Inflammatory macrophage (primary cell): ENCODE data around the gene PAQR9.

Experiments
- DNase-seq, 2 donors: peaks; one replicate each; pipeline ENCODE4 v3.0.0-alpha.2; 2020 to 2022

Gene PAQR9

GRCh38 chr3:142982038-142982773 is 18.7 kb upstream of the PAQR9 start:
- no peak for DNase-seq

- DNase-seq = peak; percentile 51 to 68
These were observed 17.6 kb upstream of the PAQR9 start for GRCh38 chr3:142981108-142981507.

DNA sequence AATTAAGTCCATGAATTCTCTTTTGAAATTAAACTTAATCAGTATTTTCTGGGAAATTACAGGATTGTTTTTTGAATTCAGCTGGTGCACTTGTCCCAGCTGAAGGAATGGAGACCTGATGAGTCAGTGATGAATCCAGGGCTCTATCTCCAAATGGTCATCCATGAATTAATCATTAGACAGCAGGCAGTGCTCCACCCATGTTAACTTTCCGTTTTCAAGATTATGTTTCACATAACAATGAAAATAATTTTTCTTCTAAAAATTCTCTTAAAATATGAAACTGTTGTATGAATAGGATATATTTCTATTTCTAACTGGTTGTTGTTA is 13.9 kb upstream of the PAQR9 start:
- no peak for DNase-seq

DNA sequence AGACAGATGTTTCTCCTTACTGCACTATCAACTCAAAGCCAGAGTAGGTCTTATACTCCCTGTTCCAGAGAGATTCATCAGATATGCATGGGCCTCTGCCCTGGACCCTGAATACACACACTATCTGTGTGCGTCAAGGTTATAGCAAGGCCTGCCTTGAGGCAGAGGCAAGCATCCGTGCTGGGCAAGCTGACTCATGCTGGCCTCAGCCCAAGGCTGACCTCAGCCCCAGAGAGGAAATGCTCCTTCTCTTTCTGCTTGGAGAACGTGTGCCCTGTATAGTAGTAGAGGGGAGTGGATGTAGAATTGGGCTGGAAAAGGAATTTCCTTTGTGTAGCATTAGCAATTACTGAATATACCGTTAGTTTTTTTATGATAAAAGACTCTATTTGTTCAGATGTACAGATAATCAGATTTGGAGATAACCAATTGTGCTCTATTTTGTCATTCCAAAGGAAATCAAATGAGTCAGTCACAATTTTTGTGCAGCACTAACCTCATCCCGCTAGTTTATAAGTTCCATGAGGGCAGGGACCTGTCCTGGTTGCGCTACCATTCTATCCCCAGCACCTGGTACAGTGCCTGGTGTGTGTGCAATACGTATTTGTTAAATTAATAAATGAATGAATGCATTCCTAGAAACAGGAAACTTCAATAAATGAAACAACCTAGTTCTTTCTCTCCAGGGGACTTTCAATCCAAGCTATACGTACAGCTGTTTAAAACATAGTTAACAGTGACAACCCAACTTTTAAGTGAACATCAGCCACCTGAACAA is 13.3 kb upstream of the PAQR9 start:
- DNase-seq = peak; percentile 73 to 87

DNA sequence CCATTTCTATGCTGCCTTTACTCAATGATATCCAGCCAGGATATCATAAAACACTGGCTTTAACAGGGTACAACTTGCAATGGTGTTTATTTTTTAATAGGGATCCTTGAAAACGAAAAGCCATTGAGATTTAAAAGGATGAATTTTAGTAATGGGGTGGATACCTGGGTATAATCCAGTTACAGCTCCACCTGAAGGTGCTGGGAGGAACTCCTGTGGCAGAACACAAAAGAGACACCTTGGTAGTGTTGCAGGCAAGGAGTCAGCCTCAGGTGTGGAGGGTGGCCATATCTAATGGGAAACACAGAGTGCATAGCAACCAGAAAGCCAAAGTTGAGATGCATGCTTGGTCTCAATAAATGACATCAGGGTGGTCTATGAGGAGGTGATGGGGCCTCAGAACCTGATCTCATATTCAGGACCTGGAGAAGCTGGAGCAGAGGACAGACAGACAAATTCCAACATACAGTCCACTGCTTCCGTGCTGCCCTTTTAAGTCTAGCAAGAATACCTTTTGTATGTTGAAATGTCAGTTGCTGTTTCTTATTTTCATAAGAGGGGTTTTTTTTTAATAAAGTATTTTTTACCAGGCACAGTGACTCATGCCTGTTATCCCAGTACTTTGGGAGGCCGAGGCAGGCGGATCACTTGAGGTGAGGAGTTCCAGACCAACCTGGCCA is 12.0 kb upstream of the PAQR9 start:
- no peak for DNase-seq

- DNase-seq = no peak
These were observed 9.9 kb upstream of the PAQR9 start for GRCh38 chr3:142973217-142974009.

DNA sequence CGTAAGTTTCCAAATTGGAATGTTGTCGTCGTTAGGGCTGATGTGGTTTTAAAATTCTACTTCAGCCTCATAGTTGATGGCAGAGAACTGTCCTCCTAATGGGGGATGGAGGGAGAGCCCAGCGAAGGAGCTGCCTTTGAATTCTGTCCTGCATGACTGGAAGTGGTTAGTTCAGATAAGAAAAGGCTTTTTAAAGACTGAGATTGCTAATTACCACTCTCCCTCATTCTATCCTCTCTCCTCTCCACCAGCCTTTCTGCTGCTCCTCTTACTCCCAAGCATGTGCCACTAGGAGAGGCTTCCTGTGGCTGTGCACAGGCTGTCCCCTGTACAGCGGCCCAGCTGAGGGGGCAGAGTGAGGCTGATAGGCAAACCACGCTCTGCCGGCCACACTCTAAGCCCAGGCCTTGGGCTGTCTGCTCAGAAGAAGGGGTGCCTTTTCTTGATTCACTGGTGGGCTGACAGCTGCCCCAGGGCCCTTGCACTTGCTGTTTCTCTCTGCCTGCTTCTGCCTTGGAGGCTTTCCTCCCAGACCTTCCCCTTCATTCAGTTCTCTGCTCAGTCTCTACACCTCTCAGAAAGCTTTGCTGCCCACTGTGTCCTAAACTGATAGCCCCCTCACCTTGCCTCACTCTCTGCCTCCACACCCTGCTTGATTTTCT is 8.7 kb upstream of the PAQR9 start:
- DNase-seq = no peak

DNA sequence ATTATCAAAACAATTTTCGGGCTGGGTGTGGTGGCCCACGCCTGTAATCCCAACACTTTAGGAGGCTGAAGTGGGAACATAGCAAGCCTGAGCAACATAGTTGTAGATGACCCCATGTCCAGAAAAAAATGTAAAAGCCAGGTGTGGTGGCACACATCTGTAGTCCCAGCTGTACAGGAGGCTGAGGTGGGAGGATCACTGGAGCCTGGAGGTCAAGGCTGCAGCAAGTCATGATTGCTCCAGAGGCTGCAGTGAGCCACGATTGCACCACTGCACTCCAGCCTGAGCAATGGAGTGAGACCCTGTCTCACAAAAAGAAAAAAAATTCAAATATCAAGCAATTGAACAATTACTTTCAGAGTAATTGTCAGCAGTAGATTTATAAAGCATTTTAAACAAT is 8.0 kb upstream of the PAQR9 start:
- no peak for DNase-seq

DNA sequence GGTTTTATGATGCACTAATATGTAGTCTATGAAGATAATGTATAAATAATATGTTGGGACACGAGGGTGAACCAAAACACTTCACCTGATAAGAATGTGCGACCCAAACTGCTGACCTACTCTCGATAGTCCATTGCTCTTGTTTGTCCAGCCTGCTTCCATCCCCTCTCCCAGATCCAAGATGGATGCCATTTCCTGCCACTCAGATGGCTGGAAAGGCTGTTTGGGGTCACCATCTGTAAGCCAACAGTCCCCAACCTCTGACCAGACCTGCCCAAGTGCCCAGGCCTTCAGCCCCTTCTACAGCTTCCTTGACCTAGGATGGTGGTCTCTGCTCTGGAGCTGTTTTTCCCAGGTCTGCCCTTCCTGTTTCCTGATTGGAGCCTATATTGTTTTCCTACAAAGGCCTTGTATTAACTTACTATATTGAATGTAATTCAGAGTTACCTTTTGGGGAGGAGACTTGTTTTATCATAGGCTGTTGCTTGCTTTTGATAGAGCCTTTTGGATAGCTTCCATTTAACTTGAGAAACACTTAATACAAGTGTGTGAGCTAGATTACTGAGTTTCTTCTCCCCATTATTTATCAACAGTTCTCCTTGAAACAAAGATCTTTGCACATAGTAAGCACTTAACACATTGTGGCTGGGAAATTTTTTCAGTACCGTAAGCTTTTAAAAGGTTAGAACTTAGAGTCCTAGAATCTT is 5.0 kb upstream of the PAQR9 start:
- DNase-seq = no peak

- DNase-seq = no peak
These were observed 3.3 kb upstream of the PAQR9 start for GRCh38 chr3:142966808-142967207.

- peak in 1 of 2 donors; percentile 57 for DNase-seq
These were observed 2.1 kb upstream of the PAQR9 start for GRCh38 chr3:142965581-142965980.

GRCh38 chr3:142963234-142963515 is 299 bp downstream of the PAQR9 start:
- no peak for DNase-seq

DNA sequence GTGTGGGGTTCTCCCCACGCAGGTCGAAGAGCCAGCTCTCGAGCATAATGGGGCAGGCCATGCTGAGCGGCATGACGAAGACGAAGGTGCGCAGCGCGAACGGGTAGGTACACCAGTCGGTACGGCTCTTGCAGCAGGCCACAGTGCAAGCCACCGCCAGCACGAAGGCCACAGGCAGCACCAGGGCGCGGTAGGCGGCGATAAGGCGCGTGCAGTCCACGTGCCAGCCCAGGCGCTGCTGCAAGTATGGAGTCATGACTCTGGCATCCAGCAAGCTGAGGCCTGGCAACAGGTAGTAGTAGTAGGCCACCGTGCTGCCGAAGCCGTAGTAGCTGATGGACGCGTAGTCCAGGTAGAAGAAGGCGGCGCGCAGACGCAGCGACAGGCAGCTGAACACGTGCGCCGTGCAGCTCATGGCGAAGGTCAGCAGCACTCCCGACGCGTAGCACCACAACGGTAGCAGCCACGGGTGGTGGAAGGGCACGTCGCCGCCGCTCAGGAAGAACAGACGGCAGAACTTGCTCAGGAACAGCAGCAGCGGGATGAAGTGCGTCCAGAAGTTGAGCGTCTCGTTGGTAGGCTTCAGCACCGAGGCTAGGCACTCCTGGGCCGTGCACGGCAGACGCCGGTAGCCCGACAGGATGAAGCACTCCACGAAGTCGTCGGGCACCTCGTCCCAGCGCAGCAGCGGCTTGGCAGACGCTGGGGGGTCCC is 797 bp downstream of the PAQR9 start:
- no peak for DNase-seq

GRCh38 chr3:142962175-142962519 is 1.3 kb downstream of the PAQR9 start:
- DNase-seq = no peak

DNA sequence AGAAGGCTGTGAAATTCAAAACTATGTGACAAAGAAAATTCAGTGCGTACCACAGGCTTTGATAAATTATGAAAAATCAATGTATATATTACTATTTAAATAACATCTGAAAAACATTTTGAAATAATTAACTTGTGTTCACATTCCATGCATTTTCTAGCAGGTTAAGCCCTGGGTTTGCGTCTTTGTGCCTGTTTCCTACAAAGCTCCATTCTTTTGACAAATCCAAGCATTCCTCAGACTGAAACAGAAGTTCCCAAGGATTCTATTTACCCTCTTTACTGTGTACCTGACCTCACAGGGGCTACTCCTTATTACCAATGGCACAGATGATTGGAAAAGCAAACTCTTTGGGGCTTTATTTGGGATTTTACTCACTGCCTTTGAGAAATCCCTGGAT is 1.9 kb downstream of the PAQR9 start:
- DNase-seq = no peak

DNA sequence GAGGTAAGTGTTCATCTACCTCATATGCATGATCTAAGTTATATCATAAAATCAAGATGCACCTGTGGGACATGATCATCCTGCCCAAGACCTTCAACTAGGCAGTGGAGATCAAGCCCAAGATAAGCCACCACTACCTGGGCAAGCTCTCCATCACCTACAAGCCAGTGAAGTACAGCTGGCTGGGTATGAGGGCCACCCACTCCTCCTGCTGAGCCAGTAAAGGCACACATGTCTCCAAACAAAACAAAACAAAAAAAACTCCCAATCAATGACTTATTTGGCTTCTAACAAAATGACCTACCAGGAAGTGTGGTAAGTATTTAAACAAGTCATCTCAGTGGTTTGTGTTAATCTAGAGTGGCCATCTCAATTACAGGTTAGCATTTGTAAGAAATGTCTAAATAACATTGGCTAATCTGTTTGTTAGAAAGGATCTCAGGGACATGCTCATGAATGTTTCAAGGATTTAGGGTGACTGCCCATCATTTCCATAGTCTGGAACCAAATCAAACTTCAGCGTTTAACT is 3.1 kb downstream of the PAQR9 start:
- DNase-seq = no peak

DNA sequence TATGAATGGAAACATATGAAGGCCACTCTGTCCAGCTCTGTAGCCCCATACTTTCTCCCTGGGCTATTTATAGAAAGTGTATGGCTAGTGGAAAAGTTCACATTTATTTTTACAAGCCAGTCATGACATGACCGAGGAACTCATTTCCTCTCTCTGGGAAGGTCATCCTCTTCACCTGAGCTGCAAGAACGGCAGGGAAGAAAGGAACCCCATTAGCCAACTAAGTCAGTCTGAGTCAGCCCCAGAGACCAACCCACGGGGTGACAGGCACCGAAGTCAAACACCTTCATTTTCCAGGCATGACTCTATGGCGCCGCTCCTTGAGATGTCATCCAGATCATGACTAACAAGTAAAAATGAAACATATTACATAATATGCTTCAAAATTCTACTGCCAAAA is 4.8 kb downstream of the PAQR9 start:
- no peak for DNase-seq

DNA sequence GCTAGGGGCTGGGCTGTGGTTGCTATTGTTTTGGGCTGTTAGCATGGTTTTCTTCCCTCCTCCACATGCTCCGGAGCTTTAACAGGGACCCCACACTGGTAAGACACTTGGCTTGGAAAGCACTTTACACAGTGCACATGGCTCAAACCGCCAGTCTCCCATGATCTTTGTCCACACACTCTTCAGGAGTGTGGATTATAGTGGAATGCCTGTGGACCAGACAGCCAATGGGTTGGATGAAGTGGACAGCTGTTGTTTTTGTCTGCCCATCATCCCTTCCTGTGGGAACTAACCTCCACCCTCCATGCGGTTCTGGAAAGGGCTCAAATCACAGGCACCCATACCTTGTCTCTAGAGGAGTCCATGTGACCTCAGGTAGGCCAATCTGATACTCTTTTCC is 10.0 kb downstream of the PAQR9 start:
- DNase-seq = no peak

DNA sequence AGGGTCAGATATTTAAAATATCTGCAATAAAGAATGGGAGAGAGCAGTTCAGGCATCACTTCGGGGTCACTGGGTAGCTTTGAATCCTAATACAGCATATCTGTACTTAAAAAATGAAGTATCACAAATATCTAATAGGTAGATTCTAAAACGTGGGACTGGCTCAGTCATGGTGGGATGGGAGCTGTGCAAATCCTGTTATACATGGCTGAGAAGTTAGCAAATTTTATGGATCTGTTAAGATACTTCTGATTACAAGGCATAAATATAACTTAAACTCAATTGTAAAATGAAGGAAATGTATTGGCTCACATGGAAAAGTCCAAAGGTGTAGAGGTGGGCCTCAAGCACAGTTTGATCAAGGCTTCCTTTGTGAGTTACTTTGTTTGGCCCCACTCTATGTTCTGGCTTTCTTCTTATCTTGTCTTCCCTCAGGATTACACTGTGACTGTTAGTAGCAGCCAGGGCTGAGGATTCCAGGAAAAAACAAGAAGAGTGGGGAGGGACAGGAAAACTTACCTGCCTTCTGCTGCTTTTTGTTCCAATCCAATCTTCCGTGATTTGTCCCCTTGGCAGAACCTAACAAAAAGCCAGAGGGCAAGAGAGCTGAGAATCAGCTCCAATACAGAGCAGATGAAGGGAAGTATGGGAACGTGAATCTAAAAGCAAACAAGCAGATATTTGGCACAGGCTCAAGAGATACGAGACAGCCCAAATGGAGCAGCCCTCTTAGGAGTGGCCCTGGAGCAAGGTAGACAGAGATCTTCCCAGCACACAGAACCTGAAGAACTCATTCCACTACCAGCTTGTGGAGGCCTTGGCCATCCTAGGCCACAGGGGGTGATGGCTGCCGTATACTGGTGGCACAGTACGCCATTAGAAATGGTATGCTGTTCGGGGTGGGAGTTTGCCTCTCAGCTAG is 10.9 kb downstream of the PAQR9 start:
- DNase-seq = no peak

- DNase-seq = no peak
These were observed 11.7 kb downstream of the PAQR9 start for GRCh38 chr3:142951794-142952193.
